Smooth muscle cell (in vitro differentiated cells): Measurements from ENCODE around the gene PDE4DIP. TPM values are rescaled to one million over a fixed set of nuclear protein-coding genes. Genes with fewer than 3 reads are reported as not detected.
"Not testable (repeated sequence)": the region's sequence is repeated elsewhere in the genome, so short reads cannot be mapped to it uniquely, and the experiment has no call there.

Experiments
- DNase-seq: peaks from one replicate; lab custom pipeline; 2025; ENCODE audit not compliant: unreplicated experiment; lab: John Stamatoyannopoulos, UW
- H2AFZ ChIP-seq: fragments of 200-600 bp; sonication (generic); 2 replicates; pipeline ENCODE4 v1.6.0; 2016; ENCODE audit warnings: antibody characterized with exemption, low read depth, mild to moderate bottlenecking
- H3F3A ChIP-seq: fragments of 200-600 bp; sonication (generic); 2 replicates; pipeline ENCODE4 v1.6.0; 2017; ENCODE audit warnings: antibody characterized with exemption, low read depth
- H3K27ac ChIP-seq: fragments of 200-600 bp; sonication (generic); 2 replicates; pipeline ENCODE4 v1.5.1; 2016; ENCODE audit warnings: low read depth, mild to moderate bottlenecking
- H3K27me3 ChIP-seq: fragments of 200-600 bp; sonication (generic); 2 replicates; pipeline ENCODE4 v1.6.1; 2016; ENCODE audit warnings: low read depth, mild to moderate bottlenecking
- H3K36me3 ChIP-seq: fragments of 200-600 bp; sonication (generic); 2 replicates; pipeline ENCODE4 v1.5.1; 2016; ENCODE audit warnings: low read depth
- H3K4me1 ChIP-seq: fragments of 200-600 bp; sonication (generic); 2 replicates; pipeline ENCODE4 v1.5.1; 2016; ENCODE audit warnings: low read depth
- H3K4me2 ChIP-seq: fragments of 200-600 bp; sonication (generic); 2 replicates; pipeline ENCODE4 v1.6.0; 2016; ENCODE audit warnings: mild to moderate bottlenecking
- H3K4me3 ChIP-seq: fragments of 200-600 bp; sonication (generic); 2 replicates; pipeline ENCODE4 v1.5.1; 2016; ENCODE audit warnings: mild to moderate bottlenecking
- H3K79me2 ChIP-seq: fragments of 200-600 bp; sonication (generic); 2 replicates; pipeline ENCODE4 v1.6.0; 2016; ENCODE audit warnings: low read depth, mild to moderate bottlenecking
- H3K9ac ChIP-seq: fragments of 200-600 bp; sonication (generic); 2 replicates; pipeline ENCODE4 v1.6.0; 2016; ENCODE audit warnings: low read depth
- H3K9me3 ChIP-seq: fragments of 200-600 bp; sonication (generic); replicated peaks from 2 replicates; pipeline ENCODE4 v1.5.1; 2016; ENCODE audit warnings: low read depth
- H4K20me1 ChIP-seq: fragments of 200-600 bp; sonication (generic); 2 replicates; pipeline ENCODE4 v1.6.0; 2016; ENCODE audit warnings: low read depth
- whole genome bisulfite sequencing: methylation state at CpG from one replicate; pipeline ENCODE4 v1.1.7; 2016; ENCODE audit warnings: low lambda C conversion rate; 5-methylcytosine and 5-hydroxymethylcytosine counted together
- polyA plus RNA-seq: library from polyadenylated mRNA; unstranded; fragments of >200 nt; fragmentation: Nextera tagmentation; extraction: Ambion mirVana; gene quantifications from 2 replicates; pipeline ENCODE4 v1.2.1, GENCODE V29; 2016
- total RNA-seq: library from RNA; depleted of rRNA; stranded (reverse); fragments of >200 nt; gene quantifications from 2 replicates; pipeline ENCODE4 v1.2.3, GENCODE V29; 2014

The PDE4DIP gene
- total and polyA plus RNA-seq, 2 experiments from 2014 or later = 44.5 to 48.8 TPM

DNA sequence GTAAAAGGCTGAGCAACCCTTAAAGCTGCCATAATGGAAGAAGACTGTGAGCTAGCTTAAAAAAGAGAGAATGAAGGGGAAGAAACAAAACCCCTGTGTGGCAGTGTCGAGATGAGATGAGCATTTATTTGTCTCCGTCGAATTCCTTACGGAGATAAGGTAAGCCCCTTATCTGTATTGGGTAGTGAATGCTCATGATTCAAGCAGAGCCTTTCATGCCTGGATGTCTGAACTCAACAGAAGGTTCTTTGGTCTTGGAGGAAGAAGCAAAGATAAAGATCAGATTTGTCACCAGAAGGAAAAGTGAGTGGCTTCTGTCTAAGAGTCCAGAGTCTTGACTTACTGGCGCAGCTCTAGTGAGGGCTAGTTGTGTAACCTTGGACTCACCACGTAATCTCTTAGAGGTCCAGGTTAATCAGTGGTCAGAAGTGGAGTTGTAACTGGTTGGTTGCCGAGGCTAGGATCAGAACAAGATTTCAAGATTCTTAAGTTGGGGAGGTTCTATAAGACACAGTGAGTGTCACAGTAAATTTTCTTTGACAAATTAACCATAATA is 146.1 kb downstream of the PDE4DIP start:
- H3K36me3 ChIP-seq, DNase-seq, H3K27me3 ChIP-seq, H3K4me1 ChIP-seq, H2AFZ ChIP-seq, H3K9ac ChIP-seq, H3F3A ChIP-seq, H3K4me2 ChIP-seq, H3K27ac ChIP-seq, H4K20me1 ChIP-seq, H3K4me3 ChIP-seq, H3K79me2 ChIP-seq, H3K9me3 ChIP-seq: not testable (repeated sequence)
- WGBS = 25% methylated on average over 6 of the region's 7 CpGs

GRCh38 chr1:148991818-148992217 is 147.6 kb downstream of the PDE4DIP start:
- H3K4me3 ChIP-seq, H4K20me1 ChIP-seq, H3K4me2 ChIP-seq, H3K79me2 ChIP-seq, H3K9me3 ChIP-seq, H3K36me3 ChIP-seq, H3K27me3 ChIP-seq, H2AFZ ChIP-seq, H3F3A ChIP-seq, DNase-seq, H3K4me1 ChIP-seq: not testable (repeated sequence)
- 64% methylated on average over 1 of the region's 2 CpGs for WGBS
- H3K9ac ChIP-seq = peak overlapping the region; percentile 57
- peak overlapping the region; percentile 69 for H3K27ac ChIP-seq

DNA sequence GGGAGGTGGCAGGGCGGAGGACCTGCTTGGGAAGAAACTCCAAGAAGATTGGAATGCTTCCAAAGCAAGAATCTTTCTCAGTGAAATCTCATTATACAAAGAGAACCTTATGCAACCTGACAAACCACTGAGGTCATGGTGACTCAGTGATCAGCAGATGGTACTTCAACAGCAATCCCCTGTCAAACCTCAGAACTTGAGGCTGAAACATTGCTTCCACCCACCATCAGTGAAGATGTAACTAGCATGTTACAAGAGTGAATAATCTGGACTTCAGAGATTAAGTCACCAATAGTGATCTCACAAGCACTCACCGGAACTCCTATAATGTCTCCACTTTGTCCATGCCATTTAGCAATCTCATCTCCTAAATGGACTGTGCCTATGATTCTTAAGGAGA is 148.1 kb downstream of the PDE4DIP start:
- H3K27ac ChIP-seq = not testable (repeated sequence)
- 33% methylated on average over 2 of the region's 2 CpGs for WGBS

DNA sequence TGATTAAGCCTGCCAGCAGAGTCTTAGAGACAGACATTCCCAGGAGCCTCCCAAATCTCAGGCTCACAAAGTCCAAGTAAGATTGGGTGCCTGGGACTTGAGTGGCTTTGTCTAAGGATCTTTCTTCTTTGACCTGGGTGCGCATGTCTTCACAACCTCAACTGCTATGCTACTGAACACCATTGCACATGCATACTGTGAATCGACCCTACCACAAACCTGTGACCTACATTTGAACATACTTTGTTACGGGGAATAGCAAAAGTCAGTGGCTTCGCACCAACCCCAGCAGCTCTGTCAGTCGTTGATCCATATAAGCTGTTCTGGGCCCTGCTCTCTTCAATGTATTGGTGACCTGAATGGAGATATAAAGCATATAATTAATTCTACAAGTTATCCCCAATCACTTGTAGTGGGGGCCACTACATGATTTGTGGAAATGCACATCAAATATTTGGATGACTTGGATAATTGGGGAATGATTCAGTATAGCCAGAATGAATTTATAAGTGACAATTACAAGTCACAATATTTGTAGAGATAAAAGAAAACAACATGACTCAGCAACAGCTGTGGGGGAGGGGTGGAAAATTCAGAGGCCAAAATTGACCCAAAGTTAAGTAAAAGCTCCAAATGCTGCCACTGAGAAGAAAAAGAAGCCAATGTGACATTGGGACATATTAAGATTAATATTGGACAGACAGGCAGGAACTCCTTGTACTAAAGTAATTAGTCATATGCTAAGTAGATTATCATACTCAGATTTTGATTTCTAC is 152.4 kb downstream of the PDE4DIP start:
- WGBS = 97% methylated on average over 4 of the region's 5 CpGs
- not testable (repeated sequence) for DNase-seq, H3K27me3 ChIP-seq

More for the DNA sequence above, 148.1 kb downstream of the PDE4DIP start:
- not testable (repeated sequence) for H3K27me3 ChIP-seq, H3K9ac ChIP-seq, DNase-seq, H4K20me1 ChIP-seq, H3K9me3 ChIP-seq, H3K4me2 ChIP-seq, H3F3A ChIP-seq, H3K4me3 ChIP-seq, H3K36me3 ChIP-seq, H3K4me1 ChIP-seq, H2AFZ ChIP-seq, H3K79me2 ChIP-seq

DNA sequence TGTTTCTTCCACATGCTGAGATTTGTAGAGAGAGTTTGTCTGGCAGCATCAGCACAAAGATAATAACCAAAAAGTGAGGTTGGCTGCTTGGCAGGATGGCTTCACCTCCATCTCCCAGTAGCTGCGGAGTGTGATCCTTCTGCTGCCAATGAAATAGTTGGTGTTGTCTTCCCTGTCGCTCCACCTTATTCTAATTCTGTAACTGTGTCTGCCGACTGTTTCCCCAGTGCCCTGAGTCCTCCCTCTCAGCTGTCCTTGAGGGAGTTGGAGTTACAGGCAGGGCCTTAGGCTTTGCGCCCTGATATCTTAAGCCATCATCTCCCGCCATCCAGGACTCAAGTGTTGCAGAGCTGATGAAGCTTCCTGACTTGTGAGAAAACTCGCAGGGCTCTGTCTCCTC is 153.2 kb downstream of the PDE4DIP start:
- not testable (repeated sequence) for H3F3A ChIP-seq, H3K4me2 ChIP-seq, H2AFZ ChIP-seq, H3K9ac ChIP-seq, H3K9me3 ChIP-seq, H3K4me3 ChIP-seq, H3K4me1 ChIP-seq, H4K20me1 ChIP-seq, DNase-seq, H3K27me3 ChIP-seq, H3K79me2 ChIP-seq, H3K36me3 ChIP-seq, H3K27ac ChIP-seq
- WGBS = 89% methylated on average over 2 of the region's 6 CpGs

More for the DNA sequence above, 152.4 kb downstream of the PDE4DIP start:
- not testable (repeated sequence) for H3K27ac ChIP-seq, H3K4me2 ChIP-seq, H3K79me2 ChIP-seq, H3K9ac ChIP-seq, H3K36me3 ChIP-seq, H3K4me3 ChIP-seq, H3K4me1 ChIP-seq, H3F3A ChIP-seq, H3K9me3 ChIP-seq, H2AFZ ChIP-seq, H4K20me1 ChIP-seq

GRCh38 chr1:149002664-149003063 is 158.4 kb downstream of the PDE4DIP start:
- H3K36me3 ChIP-seq, H3K9me3 ChIP-seq, H3F3A ChIP-seq, H2AFZ ChIP-seq, H3K4me2 ChIP-seq, H3K79me2 ChIP-seq, DNase-seq, H3K9ac ChIP-seq, H3K4me3 ChIP-seq, H3K27me3 ChIP-seq, H3K27ac ChIP-seq, H4K20me1 ChIP-seq, H3K4me1 ChIP-seq: not testable (repeated sequence)
- 100% methylated on average over 1 of the region's 8 CpGs for WGBS

- not testable (repeated sequence) for DNase-seq, H2AFZ ChIP-seq, H3K4me2 ChIP-seq, H3K9ac ChIP-seq, H3K9me3 ChIP-seq, H3K79me2 ChIP-seq, H3K4me1 ChIP-seq, H3F3A ChIP-seq, H4K20me1 ChIP-seq, H3K27ac ChIP-seq, H3K27me3 ChIP-seq, H3K36me3 ChIP-seq, H3K4me3 ChIP-seq
- WGBS = no CpG with 5 or more reads among the region's 4 CpGs
These were observed 164.1 kb downstream of the PDE4DIP start for GRCh38 chr1:149008326-149008725.

- not testable (repeated sequence) for H4K20me1 ChIP-seq, H3F3A ChIP-seq, H3K27me3 ChIP-seq, H2AFZ ChIP-seq, H3K27ac ChIP-seq, DNase-seq, H3K79me2 ChIP-seq, H3K9me3 ChIP-seq, H3K4me1 ChIP-seq, H3K4me3 ChIP-seq, H3K36me3 ChIP-seq, H3K9ac ChIP-seq, H3K4me2 ChIP-seq
- 93% methylated on average over 2 of the region's 2 CpGs for WGBS
These were observed 164.5 kb downstream of the PDE4DIP start for GRCh38 chr1:149008769-149009168.
